GM18507 (cell line): Measurements from ENCODE around the gene OR10G2.
"Not testable (repeated sequence)": the region's sequence is repeated elsewhere in the genome, so short reads cannot be mapped to it uniquely, and the experiment has no call there.

ENCODE experiments used
- DNase-seq: peaks from one replicate; pipeline ENCODE4 v3.0.0; 2011; ENCODE audit warnings: low read depth; ENCODE audit not compliant: insufficient read length; ENCODE audit errors: extremely low spot score
- FAIRE-seq: peaks from 2 replicates; lab custom pipeline; 2011; peaks lifted over from hg19 to GRCh38; lab: Jason Lieb, UNC

The OR10G2 gene, protein sequence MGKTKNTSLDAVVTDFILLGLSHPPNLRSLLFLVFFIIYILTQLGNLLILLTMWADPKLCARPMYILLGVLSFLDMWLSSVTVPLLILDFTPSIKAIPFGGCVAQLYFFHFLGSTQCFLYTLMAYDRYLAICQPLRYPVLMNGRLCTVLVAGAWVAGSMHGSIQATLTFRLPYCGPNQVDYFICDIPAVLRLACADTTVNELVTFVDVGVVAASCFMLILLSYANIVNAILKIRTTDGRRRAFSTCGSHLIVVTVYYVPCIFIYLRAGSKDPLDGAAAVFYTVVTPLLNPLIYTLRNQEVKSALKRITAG

DNA sequence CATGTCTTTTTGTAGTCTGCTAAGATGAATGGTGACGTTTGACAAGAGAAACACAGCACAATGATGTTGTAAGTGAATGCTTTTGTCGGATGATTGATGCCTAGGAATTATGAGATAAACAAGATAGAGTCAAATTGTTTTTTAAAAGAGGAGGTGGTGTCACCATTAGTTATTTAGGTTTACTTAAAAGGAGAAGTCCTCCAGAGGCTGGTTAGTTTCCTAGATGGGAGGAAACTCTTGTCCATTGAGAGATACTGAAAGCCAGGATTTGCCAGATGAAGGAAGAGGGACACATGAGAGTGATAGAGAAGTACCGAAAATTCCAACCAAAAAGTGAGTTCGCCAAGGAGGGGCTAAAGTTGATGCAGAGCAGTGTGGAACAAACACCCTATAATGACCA is at the start of gene OR10G2:
OR10G2 (minus strand) TSS at position 101 of the 400 bp plus-strand sequence; CDS start at position 3, 98 bp downstream.
- FAIRE-seq: no peak

DNA sequence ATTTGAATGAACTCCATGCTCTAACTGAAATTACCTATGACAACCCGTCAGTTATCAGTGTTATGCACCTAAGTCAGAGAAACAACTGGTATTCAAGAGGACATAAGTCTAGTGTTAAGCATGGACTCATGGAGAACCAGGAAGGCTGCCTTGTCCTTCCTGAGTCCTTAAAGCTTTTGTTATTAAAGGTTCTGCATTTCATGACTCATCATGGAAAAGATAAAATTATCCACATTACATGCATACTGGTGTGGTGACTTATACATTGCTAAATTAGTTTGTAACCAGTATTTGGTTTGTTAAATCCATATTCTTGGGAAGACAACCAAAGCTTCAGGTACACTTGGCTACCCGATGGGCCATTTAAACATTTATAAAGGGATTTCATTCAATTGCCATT is 45.3 kb upstream of the OR10G2 start:
- no peak for DNase-seq
- no peak for FAIRE-seq

More for the DNA sequence above, at the start of gene OR10G2:
- no peak for DNase-seq

DNA sequence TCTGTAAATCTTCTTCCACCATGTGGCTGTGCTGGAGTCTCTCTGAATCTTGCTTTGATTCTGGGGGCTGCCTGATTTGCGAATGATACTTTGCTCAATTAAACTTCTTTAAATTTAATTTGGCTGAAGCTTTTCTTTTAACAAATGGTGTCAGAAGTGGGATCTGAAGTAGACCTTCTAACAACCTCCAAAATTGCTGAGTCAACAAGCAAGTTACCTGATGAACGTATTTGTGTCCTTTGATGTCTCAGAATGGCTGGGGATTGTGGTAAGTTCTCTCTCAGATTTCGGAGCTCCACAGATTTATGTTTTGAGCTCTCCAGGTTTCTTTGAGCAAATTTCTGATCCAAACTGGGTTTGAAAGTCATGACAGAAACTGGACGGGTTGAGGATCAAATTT is 40.8 kb upstream of the OR10G2 start:
- FAIRE-seq (no peak), DNase-seq (no peak)

- no peak for FAIRE-seq
- DNase-seq: no peak
These were observed 39.0 kb upstream of the OR10G2 start, which contains the start of gene OR4E1 for GRCh38 chr14:21673718-21674117. Gene OR4E1 (minus strand): TSS chr14:21673818. CDS start chr14:21670935, 2,883 bp downstream.

DNA sequence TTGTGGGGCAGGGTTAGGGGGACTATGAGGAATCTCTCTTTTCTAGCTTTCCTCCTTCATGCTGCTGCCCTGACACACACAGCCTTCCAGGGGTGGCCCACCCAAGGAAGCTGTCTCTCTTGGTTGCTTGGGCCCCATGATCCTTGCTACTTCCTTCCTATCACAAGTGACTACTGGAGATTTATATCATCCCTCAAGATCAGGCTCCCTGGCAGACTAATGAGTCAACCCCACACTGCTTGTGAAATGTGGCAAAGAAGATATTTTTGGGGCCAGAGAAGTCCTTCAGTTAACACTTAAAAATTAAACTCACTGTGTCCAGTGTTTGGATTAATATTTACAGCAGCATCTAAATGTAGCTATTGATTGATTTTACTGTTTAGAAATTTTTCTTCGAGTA is 37.4 kb upstream of the OR10G2 start:
- FAIRE-seq (no peak), DNase-seq (no peak)

DNA sequence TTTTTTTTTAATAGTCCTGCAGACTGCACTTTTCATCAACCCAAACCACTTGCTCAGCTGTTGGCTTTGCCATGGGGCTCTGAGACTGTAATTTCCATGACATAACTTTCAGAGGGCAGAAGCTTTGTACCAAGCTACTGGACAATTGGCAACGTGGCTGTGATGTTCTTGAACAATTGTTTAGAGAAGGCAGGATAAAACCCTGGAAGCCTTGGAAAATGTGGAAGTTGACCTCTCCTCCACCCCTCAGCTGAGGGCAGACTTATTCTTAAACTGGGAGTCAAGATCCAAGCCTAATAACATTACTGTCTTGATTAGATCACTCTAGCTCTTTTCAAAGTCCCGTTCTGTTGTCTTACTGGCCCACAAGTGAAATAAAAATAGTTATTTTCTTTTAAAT is 36.6 kb upstream of the OR10G2 start:
- FAIRE-seq (no peak), DNase-seq (no peak)

DNA sequence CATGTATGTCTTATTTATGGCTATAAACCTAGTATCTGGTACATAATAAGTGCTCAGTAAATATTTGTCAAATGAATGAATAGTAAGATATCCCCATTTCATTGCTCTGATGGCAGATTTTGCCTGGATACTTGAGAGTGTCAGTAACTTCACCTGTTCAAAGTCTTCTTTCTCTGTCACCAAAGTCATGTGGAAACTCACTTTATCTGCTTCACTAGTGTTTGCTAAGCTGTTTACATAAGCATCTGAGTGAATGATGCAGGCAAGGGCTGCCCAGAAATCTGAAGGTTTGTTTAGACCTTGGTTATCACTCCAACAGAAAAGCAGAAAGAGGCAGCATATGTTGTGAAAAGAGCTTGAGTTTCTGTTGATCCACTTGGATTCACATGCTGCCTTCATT is 34.5 kb upstream of the OR10G2 start:
- DNase-seq: no peak
- FAIRE-seq: no peak

- FAIRE-seq (no peak), DNase-seq (no peak)
These were observed 33.6 kb upstream of the OR10G2 start for GRCh38 chr14:21668377-21668776.

DNA sequence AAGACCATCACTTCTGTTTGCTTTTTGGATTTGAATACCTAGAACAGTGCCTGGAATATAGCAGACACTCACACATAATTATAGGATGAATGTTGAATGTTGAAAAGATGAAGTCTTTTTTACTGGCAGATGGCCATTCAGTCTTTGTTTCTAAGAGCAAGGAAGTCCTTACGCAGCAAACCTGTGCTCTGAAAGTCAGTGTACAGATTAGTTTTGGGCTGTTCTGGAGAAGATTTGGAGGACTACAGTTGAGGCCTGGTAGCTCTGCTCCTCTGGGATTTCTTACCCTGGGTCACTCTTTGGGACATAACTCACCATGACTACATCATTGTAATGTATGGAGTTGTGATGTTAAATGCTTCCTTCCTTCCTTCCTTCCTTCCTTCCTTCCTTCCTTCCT is 22.2 kb upstream of the OR10G2 start:
- DNase-seq (no peak), FAIRE-seq (no peak)

DNA sequence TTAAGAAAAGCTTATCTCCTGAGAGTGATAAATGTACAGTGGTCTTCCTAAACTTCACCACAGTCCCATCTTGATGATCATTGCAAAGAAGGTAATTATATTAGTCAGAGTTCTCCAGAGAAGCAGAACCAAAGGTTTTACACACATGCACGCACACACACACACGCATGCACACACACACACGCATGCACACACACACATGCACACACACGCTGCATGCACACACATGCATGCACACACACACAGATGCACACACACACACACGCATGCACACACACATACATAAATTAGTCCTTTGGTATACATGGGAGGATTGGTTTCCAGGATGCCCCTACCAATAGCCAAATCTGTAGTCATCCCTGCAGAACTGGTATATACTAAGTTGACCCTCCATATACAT is 19.5 kb upstream of the OR10G2 start:
- FAIRE-seq: no peak
- no peak for DNase-seq

DNA sequence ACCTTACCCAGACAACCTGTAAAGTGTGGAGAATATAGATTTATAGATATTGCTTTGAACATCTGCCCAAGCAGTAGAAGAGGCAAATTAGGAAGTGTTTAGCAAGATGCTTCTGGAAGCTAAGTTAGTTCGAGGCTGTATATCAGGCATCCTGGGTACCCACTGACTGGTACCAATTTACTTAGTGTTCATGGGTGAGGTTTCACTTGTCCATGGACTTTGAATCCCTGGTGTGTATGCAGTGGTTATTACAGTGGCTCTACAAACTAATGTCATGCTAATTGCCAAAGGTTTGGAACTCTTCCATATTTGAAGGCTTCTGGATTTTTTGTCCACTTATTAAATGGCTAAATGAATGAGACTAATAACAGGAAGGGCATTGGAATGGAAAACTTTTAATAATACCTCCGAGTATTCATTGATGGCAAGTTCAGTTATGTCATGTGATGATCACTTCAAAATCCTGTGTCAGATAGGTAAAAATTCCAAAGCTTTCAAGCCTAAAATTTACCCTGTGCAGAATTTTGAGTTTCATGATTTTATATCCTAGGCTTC is 18.7 kb upstream of the OR10G2 start, which contains the start of gene OR4E2:
OR4E2 (plus strand) TSS at position 505 of the 555 bp plus-strand sequence. CDS start 11,248 bp downstream, outside the sequence.
- no peak for FAIRE-seq

DNA sequence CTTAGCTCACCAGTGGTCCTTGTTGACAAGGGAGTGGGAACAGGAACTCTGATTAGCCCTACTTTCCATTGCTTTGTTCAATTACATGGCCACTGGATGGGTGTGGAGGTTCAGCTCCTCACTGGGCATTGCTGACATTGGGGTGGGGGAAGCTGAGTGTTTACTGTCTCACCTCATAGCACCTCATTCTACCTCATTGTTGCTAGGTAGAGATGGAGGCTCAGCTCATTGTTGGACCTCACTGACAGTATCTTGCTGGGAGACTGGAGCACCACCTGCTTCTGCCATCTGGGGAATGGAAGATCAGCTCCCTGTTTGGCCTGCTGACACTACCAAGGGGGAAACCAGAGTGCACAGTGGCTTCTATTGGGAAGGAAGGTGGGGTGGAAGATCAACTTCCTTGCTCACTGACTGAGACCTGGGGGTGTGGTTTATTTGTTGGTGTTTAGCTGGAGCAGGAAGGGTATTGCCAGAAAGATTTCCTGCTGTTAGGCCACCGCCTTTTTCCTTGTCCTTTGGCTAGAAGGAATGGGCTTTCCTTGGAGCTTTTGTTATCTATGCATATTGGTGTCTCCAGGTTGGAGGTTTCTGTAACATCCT is 17.6 kb upstream of the OR10G2 start:
- DNase-seq (no peak), FAIRE-seq (no peak)

More for the DNA sequence above, 18.7 kb upstream of the OR10G2 start, which contains the start of gene OR4E2:
- DNase-seq: no peak

- DNase-seq (no peak), FAIRE-seq (no peak)
These were observed 12.6 kb upstream of the OR10G2 start for GRCh38 chr14:21647380-21647779.

- no peak for DNase-seq
- FAIRE-seq: no peak
These were observed 8.7 kb upstream of the OR10G2 start for GRCh38 chr14:21643407-21643806.

DNA sequence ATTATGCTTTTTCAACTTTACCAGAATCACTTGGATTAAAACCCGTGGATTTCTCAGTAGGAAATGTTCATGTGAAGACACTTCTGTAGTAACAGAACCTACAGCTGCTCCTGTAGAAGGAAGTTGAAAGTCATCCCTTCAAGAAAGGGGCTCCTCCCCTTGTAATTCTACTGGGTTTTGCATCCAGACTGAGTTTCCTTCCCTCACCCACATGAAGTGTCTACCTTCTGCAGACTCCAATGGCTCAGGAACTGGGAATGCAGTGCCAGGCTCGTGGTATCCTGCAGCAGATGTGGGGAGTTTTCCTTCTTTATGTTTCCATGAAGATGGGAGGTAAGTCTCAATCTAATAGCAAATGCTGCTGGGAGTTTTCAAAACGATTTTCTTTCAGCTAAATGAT is 7.9 kb upstream of the OR10G2 start:
- FAIRE-seq: no peak
- no peak for DNase-seq

DNA sequence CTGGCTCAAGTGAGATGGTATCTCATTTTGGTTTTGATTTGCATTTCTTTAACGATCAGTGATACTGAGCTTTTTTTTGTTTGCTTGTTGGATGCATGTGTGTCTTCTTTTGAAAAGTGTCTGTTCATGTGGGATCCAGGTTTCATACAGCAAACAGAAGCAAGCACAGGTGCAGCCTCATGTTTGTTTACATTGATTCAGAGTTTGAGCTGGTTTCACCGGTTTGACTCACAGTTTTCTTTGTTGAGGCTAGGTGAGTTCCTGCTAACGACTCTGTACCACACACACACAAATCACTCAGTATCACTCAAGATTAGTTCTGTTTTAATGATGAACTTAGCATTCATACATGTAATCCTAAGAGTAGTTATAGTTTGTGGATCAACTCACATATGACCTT is 3.7 kb downstream of the OR10G2 start:
- no peak for FAIRE-seq
- no peak for DNase-seq

- not testable (repeated sequence) for FAIRE-seq, DNase-seq
These were observed 4.2 kb downstream of the OR10G2 start for GRCh38 chr14:21630503-21630902.

DNA sequence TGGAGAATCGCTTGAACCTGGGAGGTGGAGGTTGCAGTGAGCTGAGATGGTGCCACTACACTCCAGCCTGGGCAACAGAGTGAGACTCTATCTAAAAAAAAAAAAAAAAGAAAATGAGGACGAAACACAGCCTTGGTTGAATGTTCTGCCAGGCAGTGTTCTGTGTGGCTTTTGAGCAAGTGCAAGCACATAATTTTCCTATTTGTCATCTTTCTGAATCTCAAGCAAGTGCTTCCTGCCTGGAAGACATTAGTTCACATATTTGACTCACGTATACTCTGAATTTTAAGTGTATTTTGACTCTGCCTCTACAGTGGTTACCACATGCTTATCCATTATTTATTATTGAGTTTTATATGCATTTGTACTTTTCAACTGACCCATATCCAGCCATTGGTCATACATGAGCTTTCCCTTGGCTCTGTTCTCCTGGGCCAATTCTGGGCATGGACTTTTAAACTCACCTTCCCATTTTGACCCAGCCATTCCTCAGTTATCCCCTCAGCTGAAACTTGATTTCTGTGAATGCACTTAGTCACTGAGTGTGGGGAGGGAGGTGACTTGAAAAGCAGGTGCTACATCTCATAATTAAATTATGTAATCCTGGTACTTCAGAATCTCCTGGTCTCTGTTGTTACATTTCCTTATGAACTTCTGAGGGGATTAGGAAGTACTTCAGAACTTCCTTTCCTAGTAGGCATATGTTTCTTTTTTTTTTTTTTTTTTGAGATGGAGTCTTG is 8.1 kb downstream of the OR10G2 start:
- DNase-seq: no peak
- FAIRE-seq: no peak

DNA sequence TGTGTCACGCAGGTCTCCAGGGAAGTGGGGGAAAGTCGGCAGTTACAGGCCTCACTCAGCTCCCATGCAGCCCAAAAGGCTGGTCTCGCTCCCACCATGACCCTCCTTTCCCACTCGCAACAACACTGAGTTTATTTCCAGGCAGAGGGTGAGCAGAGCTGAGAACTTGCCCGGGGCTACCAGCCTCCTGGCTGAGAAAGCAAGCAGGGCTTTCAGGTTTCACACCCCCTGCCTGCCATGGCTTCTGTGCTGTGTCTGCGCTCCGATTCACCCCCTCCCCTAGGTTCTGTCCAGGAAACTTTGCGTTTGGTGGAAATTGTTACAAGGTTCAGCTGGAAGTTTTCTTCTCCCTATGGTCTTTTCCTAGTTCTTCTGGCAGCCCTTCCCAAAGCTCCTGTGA is 17.1 kb downstream of the OR10G2 start:
- no peak for FAIRE-seq
- no peak for DNase-seq

DNA sequence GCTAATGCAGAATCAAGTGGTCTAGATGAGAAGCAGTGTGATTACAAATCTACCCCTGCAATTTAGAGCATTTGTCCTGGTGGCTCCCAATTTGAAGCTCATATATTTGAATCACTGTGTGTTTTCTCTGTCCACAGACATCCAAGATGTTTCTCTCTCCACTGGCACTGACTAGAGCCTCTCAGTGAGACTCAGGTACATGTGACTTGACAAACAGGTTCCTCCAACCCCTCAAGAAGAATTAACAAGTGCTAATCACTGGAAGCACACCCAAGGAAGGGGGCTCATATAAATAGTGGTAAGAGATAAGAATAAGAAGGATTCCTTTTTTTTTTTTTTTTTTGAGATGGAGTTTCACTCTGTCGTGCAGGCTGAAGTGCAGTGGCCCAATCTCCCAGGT is 20.5 kb downstream of the OR10G2 start:
- DNase-seq (no peak), FAIRE-seq (no peak)
